ENCODE results near the gene TNS1. TPM values are rescaled to one million over a fixed set of nuclear protein-coding genes. Genes with fewer than 3 reads are reported as not detected.

Gene TNS1
- total and polyA plus RNA-seq, 9 of the 15 experiments (the other 6 are each of a cell fraction or from before 2014, with no cell fraction given) = 0.13 to 2.7 (median 0.77) TPM

GRCh38 chr2:217993817-217994463 lies 8.9 kb downstream of the TNS1 start:
- CTCF ChIA-PET (ENCODE audit: low intra/inter-chr PET ratio) = interaction anchor here (1.2 kb wide), 1 partner anchor 208 kb away, joined by 6 read pairs; no protein-coding TSS in a partner anchor
- DNase-seq (ENCODE audit: extremely low read depth in 1 of 4, low spot score in 3 of 4) = peak; percentile 54 to 88 (median 83)
- Histone ChIP-seq H3K9ac (ENCODE audit: insufficient read depth in 1 of 2, low read depth in 2 of 2, low read length in 2 of 2) (no peak overlapping the region), H3K27ac (ENCODE audit: extremely low read depth, low read depth, low read length) (no peak overlapping the region), H3K4me2 (ENCODE audit: insufficient read depth, low read length) (no peak overlapping the region), H3K4me1 (replicated peaks in 1 of 2; ENCODE audit: control insufficient read depth in 2 of 2, insufficient read depth in 2 of 2, low read length in 2 of 2) (no peaks in the 10 kb centered on the region), H3K36me3 (ENCODE audit: control insufficient read depth, insufficient read depth, low read length) (no peaks in the 10 kb centered on the region), H3K9me3 (replicated peaks; ENCODE audit: control insufficient read depth, insufficient read depth, low read depth, low read length) (no peaks in the 10 kb centered on the region), H2AFZ (ENCODE audit: low read depth, low read length) (no peak overlapping the region), H4K20me1 (replicated peaks; ENCODE audit: control insufficient read depth, insufficient read depth, low read length) (no peaks in the 10 kb centered on the region), H3K79me2 (ENCODE audit: control insufficient read depth, insufficient read depth, low read length) (no peaks in the 10 kb centered on the region), H3K9me1 (ENCODE audit: control insufficient read depth, insufficient read depth, low read length) (no peaks in the 10 kb centered on the region), H3K27me3 (ENCODE audit: control insufficient read depth in 2 of 2, insufficient read depth in 2 of 2, low read length in 2 of 2) (peaks cover 0 to 29% of the 10 kb centered on the region in 2 experiments; a peak in 2 of 5 replicates), H3K4me3 (no peak overlapping the region)
- WGBS (ENCODE audit: insufficient coverage, low coverage, missing lambda C conversion rate) = 8% methylated on average over 4 of the region's 6 CpGs
- peak; percentile 99 for ATAC-seq
- in situ Hi-C loops (cut with MboI) = no loop called here
- intact Hi-C loops (cut with micrococcal nuclease) = no loop called here
- no TSS peak for BruUV-seq (replicated peaks)
- no peak for FAIRE-seq
- POLR2A ChIA-PET = no interaction called here
- TF ChIP-seq, protein P1, sequence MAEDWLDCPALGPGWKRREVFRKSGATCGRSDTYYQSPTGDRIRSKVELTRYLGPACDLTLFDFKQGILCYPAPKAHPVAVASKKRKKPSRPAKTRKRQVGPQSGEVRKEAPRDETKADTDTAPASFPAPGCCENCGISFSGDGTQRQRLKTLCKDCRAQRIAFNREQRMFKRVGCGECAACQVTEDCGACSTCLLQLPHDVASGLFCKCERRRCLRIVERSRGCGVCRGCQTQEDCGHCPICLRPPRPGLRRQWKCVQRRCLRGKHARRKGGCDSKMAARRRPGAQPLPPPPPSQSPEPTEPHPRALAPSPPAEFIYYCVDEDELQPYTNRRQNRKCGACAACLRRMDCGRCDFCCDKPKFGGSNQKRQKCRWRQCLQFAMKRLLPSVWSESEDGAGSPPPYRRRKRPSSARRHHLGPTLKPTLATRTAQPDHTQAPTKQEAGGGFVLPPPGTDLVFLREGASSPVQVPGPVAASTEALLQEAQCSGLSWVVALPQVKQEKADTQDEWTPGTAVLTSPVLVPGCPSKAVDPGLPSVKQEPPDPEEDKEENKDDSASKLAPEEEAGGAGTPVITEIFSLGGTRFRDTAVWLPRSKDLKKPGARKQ (CRISPR knock-in tag; IDR thresholded peaks at IDR 0.05) = no peak
- TF ChIP-seq KLF16 (IDR thresholded peaks at IDR 0.05) (0 out of 2 replicates have a peak, but pooled peaks have one; percentile 27), SMC3 (conservative IDR thresholded peaks at IDR 0.05; ENCODE audit: insufficient read depth, low read depth, low read length) (peak; percentile 29; the same call in 1 of the 2 replicates), ZFP91 (CRISPR knock-in tag; IDR thresholded peaks at IDR 0.05) (no peak), RBM15 (IDR thresholded peaks at IDR 0.05; ENCODE audit: insufficient read depth, low read length) (no peak), RAD21 (CRISPR knock-in tag; conservative IDR thresholded peaks at IDR 0.05 in 1 of 2, IDR thresholded peaks at IDR 0.05 in 1 of 2) (peak in 1 of 2 experiments; percentile 40; a peak in 1 of 4 replicates), TBP (optimal IDR thresholded peaks at IDR 0.05; ENCODE audit: low read depth, low read length) (no peak), SMAD3 (CRISPR knock-in tag; conservative IDR thresholded peaks at IDR 0.05) (no peak)
- TF ChIP-seq, protein P2, sequence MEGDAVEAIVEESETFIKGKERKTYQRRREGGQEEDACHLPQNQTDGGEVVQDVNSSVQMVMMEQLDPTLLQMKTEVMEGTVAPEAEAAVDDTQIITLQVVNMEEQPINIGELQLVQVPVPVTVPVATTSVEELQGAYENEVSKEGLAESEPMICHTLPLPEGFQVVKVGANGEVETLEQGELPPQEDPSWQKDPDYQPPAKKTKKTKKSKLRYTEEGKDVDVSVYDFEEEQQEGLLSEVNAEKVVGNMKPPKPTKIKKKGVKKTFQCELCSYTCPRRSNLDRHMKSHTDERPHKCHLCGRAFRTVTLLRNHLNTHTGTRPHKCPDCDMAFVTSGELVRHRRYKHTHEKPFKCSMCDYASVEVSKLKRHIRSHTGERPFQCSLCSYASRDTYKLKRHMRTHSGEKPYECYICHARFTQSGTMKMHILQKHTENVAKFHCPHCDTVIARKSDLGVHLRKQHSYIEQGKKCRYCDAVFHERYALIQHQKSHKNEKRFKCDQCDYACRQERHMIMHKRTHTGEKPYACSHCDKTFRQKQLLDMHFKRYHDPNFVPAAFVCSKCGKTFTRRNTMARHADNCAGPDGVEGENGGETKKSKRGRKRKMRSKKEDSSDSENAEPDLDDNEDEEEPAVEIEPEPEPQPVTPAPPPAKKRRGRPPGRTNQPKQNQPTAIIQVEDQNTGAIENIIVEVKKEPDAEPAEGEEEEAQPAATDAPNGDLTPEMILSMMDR (IDR thresholded peaks at IDR 0.05 in 2 of 3, conservative IDR thresholded peaks at IDR 0.05 in 1 of 3; ENCODE audit: insufficient read depth in 2 of 3, low read depth in 1 of 3, low read length in 3 of 3) = peak; percentile 66 to 79 (median 69)
- TF ChIP-seq, protein P3, sequence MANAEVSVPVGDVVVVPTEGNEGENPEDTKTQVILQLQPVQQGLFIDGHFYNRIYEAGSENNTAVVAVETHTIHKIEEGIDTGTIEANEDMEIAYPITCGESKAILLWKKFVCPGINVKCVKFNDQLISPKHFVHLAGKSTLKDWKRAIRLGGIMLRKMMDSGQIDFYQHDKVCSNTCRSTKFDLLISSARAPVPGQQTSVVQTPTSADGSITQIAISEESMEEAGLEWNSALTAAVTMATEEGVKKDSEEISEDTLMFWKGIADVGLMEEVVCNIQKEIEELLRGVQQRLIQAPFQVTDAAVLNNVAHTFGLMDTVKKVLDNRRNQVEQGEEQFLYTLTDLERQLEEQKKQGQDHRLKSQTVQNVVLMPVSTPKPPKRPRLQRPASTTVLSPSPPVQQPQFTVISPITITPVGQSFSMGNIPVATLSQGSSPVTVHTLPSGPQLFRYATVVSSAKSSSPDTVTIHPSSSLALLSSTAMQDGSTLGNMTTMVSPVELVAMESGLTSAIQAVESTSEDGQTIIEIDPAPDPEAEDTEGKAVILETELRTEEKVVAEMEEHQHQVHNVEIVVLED (CRISPR knock-in tag; IDR thresholded peaks at IDR 0.05) = no peak

Measured in K562 (cell line).